Duodenal mucosa (tissue), 2 donors: Measurements from ENCODE around the gene SLC6A19.
A peak's percentile ranks its signal among the peaks of the same experiment; 100 is the strongest.

Source experiments
- H3K27ac ChIP-seq: one replicate; pipeline ENCODE4 v1.7.0; 2013; ENCODE audit warnings: low read depth, low read length
- H3K27me3 ChIP-seq, 2 donors: one replicate each; pipeline ENCODE4 v1.7.0; 2013; ENCODE audit warnings: low read length in 2 of 2, control low read depth in 1 of 2; ENCODE audit not compliant: insufficient read depth in 2 of 2, control insufficient read depth in 1 of 2
- H3K36me3 ChIP-seq, 2 donors: one replicate each; pipeline ENCODE4 v1.7.0; 2013; ENCODE audit warnings: low read length in 2 of 2, control low read depth in 1 of 2; ENCODE audit not compliant: insufficient read depth in 2 of 2, control insufficient read depth in 1 of 2
- H3K4me1 ChIP-seq, 2 donors: one replicate each; pipeline ENCODE4 v1.7.0; 2013; ENCODE audit warnings: low read length in 2 of 2, control low read depth in 1 of 2; ENCODE audit not compliant: insufficient read depth in 2 of 2, control insufficient read depth in 1 of 2
- H3K4me3 ChIP-seq, 2 donors: one replicate each; pipeline ENCODE4 v1.7.0; 2013; ENCODE audit warnings: low read length in 2 of 2, low read depth in 1 of 2
- H3K9ac ChIP-seq, 2 donors: one replicate each; pipeline ENCODE4 v1.7.0; 2013; ENCODE audit warnings: low read length in 2 of 2, low read depth in 1 of 2
- H3K9me3 ChIP-seq, 2 donors: one replicate each; pipeline ENCODE4 v1.7.0; 2013; ENCODE audit warnings: low read length in 2 of 2, control low read depth in 1 of 2; ENCODE audit not compliant: control insufficient read depth in 1 of 2

SLC6A19 gene

GRCh38 chr5:1185038-1185627 is 16.3 kb upstream of the SLC6A19 start:
- Histone ChIP-seq H3K36me3 (no peaks in the 10 kb centered on the region), H3K9ac (no peak overlapping the region), H3K9me3 (no peaks in the 10 kb centered on the region), H3K4me1 (peaks cover 50 to 66% of the 10 kb centered on the region in 2 donors), H3K27me3 (peaks cover 0 to under 1% of the 10 kb centered on the region in 2 donors), H3K4me3 (no peak overlapping the region), H3K27ac (no peak overlapping the region)

GRCh38 chr5:1185629-1186350 is 15.6 kb upstream of the SLC6A19 start:
- peaks cover 50 to 63% of the 10 kb centered on the region in 2 donors for H3K4me1 ChIP-seq
- no peak overlapping the region for H3K27ac ChIP-seq
- H3K36me3 ChIP-seq = no peaks in the 10 kb centered on the region
- peaks cover 0 to 3% of the 10 kb centered on the region in 2 donors for H3K27me3 ChIP-seq
- no peaks in the 10 kb centered on the region for H3K9me3 ChIP-seq
- peak overlapping the region in 1 of 2 donors; percentile 16 for H3K4me3 ChIP-seq
- peak overlapping the region in 1 of 2 donors; percentile 19 for H3K9ac ChIP-seq

- Histone ChIP-seq H3K36me3 (no peaks in the 10 kb centered on the region), H3K27ac (no peak overlapping the region), H3K27me3 (peaks cover 0 to 3% of the 10 kb centered on the region in 2 donors), H3K4me3 (peak overlapping the region in 1 of 2 donors; percentile 16), H3K9ac (no peak overlapping the region), H3K4me1 (peaks cover 50 to 55% of the 10 kb centered on the region in 2 donors), H3K9me3 (no peaks in the 10 kb centered on the region)
Measured at GRCh38 chr5:1186351-1187233, 14.8 kb upstream of the SLC6A19 start.

- peaks cover 47 to 51% of the 10 kb centered on the region in 2 donors for H3K4me1 ChIP-seq
- H3K4me3 ChIP-seq = no peak overlapping the region
- H3K9me3 ChIP-seq = no peaks in the 10 kb centered on the region
- no peak overlapping the region for H3K27ac ChIP-seq
- H3K9ac ChIP-seq = no peak overlapping the region
- H3K36me3 ChIP-seq = no peaks in the 10 kb centered on the region
- peaks cover 3 to 4% of the 10 kb centered on the region in 2 donors for H3K27me3 ChIP-seq
Measured at GRCh38 chr5:1187234-1187949, 14.0 kb upstream of the SLC6A19 start.

DNA sequence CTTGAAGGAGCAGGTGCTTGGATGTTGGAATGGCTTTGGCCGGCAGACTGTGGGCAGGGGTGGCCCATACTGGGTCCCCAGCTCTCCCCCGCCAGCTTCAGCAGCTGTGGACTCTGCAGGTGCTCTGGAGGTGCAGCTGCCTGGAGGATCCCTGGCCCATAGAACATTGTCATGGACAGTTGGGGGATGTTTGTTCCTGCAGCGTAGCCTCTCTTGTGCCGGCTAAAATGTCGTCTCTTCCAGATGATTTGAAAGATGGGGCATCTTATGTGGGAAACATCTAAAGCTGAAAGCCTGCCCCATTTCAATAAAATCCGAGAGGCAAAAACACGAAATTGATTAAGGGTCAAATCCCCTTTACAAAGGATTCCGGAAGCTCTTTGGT is 13.5 kb upstream of the SLC6A19 start:
- Histone ChIP-seq H3K27ac (no peak overlapping the region), H3K4me1 (peaks cover 46 to 51% of the 10 kb centered on the region in 2 donors), H3K4me3 (no peak overlapping the region), H3K9me3 (no peaks in the 10 kb centered on the region), H3K9ac (no peak overlapping the region), H3K36me3 (no peaks in the 10 kb centered on the region), H3K27me3 (peaks cover 3 to 4% of the 10 kb centered on the region in 2 donors)

DNA sequence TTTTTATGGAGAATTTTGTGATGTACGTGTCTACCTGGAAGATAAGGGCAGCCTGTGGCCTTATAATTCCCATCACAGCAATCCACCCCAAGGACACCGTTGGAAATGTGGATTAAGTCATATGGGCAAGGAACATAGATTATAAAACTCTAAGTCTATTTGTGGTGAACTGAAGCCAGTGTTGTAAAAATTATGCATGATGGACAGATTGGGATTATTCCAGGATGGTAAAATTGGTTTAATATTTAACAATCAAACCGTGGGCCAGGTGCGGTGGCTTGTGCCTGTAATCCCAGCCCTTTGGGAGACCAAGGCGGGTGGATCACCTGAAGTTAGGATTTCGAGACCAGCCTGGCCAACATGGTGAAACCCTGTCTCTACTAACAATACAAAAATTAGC is 12.9 kb upstream of the SLC6A19 start:
- peaks cover 40 to 45% of the 10 kb centered on the region in 2 donors for H3K4me1 ChIP-seq
- H3K4me3 ChIP-seq = no peak overlapping the region
- H3K36me3 ChIP-seq = no peaks in the 10 kb centered on the region
- H3K9ac ChIP-seq = no peak overlapping the region
- H3K27me3 ChIP-seq = peaks cover 3 to 4% of the 10 kb centered on the region in 2 donors
- H3K27ac ChIP-seq = no peak overlapping the region
- no peaks in the 10 kb centered on the region for H3K9me3 ChIP-seq

- Histone ChIP-seq H3K9ac (no peak overlapping the region), H3K36me3 (no peaks in the 10 kb centered on the region), H3K27ac (no peak overlapping the region), H3K27me3 (peaks cover 3 to 4% of the 10 kb centered on the region in 2 donors), H3K9me3 (no peaks in the 10 kb centered on the region), H3K4me1 (peaks cover 32 to 37% of the 10 kb centered on the region in 2 donors), H3K4me3 (no peak overlapping the region)
Measured at GRCh38 chr5:1189269-1189668, 12.1 kb upstream of the SLC6A19 start.

- H3K4me1 ChIP-seq = peaks cover 22 to 27% of the 10 kb centered on the region in 2 donors
- peaks cover 3 to 4% of the 10 kb centered on the region in 2 donors for H3K27me3 ChIP-seq
- no peak overlapping the region for H3K4me3 ChIP-seq
- no peak overlapping the region for H3K9ac ChIP-seq
- H3K27ac ChIP-seq = no peak overlapping the region
- H3K36me3 ChIP-seq = no peaks in the 10 kb centered on the region
- H3K9me3 ChIP-seq = no peaks in the 10 kb centered on the region
Measured at GRCh38 chr5:1190278-1190677, 11.1 kb upstream of the SLC6A19 start.

DNA sequence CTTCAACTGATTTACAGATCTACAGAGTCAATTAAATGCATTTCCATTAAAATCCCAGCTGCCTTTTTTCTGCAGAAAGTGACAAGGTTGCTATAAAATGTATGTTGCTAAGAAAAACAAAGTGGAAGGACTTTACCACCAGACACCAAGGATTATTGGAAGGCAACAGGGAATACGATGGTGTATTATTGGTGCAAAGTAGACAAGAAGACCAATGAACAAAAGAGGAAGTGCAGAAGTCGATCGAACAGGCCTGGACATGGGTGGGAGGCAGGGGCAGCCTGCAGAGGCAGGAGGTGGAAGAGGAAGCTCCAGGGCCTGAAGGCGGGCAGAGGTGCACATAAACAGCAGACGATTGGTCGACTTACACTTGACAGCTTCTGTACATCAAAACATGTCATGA is 10.6 kb upstream of the SLC6A19 start:
- Histone ChIP-seq H3K4me1 (peaks cover 17 to 22% of the 10 kb centered on the region in 2 donors), H3K27me3 (peaks cover 3 to 4% of the 10 kb centered on the region in 2 donors), H3K9ac (no peak overlapping the region), H3K36me3 (no peaks in the 10 kb centered on the region), H3K4me3 (no peak overlapping the region), H3K9me3 (no peaks in the 10 kb centered on the region), H3K27ac (no peak overlapping the region)
